Endodermal cell (in vitro differentiated cells): ENCODE data around the gene DTNBP1. TPM values are rescaled to one million over a fixed set of nuclear protein-coding genes. Genes with fewer than 3 reads are reported as not detected.

Experiments used
- DNase-seq: peaks from one replicate; pipeline ENCODE4 v3.0.0-alpha.2; 2017
- H3K27ac ChIP-seq: 2 replicates; pipeline ENCODE4 v1.5.1; 2013; ENCODE audit warnings: mild to moderate bottlenecking, low read depth, low read length, moderate library complexity
- H3K27me3 ChIP-seq: 2 replicates; pipeline ENCODE4 v1.6.1; 2013; ENCODE audit warnings: mild to moderate bottlenecking, low read length, moderate library complexity; ENCODE audit not compliant: insufficient read depth, control insufficient read depth, poor library complexity, severe bottlenecking
- H3K36me3 ChIP-seq: 2 replicates; pipeline ENCODE4 v1.7.0; 2013; ENCODE audit warnings: mild to moderate bottlenecking, low read length, moderate library complexity; ENCODE audit not compliant: control insufficient read depth, insufficient read depth
- H3K4me1 ChIP-seq: one replicate; pipeline ENCODE4 v1.7.0; 2013; ENCODE audit warnings: low read length; ENCODE audit not compliant: control insufficient read depth, insufficient read depth
- H3K4me3 ChIP-seq: 2 replicates; pipeline ENCODE4 v1.5.1; 2013; ENCODE audit warnings: mild to moderate bottlenecking, low read length, moderate library complexity
- H3K9ac ChIP-seq: 2 replicates; pipeline ENCODE4 v1.6.1; 2013; ENCODE audit warnings: mild to moderate bottlenecking, low read length, moderate library complexity; ENCODE audit not compliant: poor library complexity, severe bottlenecking; ENCODE audit errors: extremely low read depth
- H3K9me3 ChIP-seq: 2 replicates; pipeline ENCODE4 v1.6.1; 2013; ENCODE audit warnings: mild to moderate bottlenecking, low read length, moderate library complexity; ENCODE audit not compliant: control insufficient read depth
- H3K27ac Mint-ChIP-seq: 2 replicates; pipeline ENCODE4 v1.8.0; 2020; ENCODE audit warnings: mixed read lengths
- H3K27me3 Mint-ChIP-seq: 2 replicates; pipeline ENCODE4 v1.8.0; 2021; ENCODE audit warnings: mild to moderate bottlenecking, mixed read lengths; ENCODE audit not compliant: insufficient read depth
- H3K36me3 Mint-ChIP-seq: 2 replicates; pipeline ENCODE4 v1.8.0; 2020; ENCODE audit warnings: low read depth, mixed read lengths
- H3K4me1 Mint-ChIP-seq: 2 replicates; pipeline ENCODE4 v1.8.0; 2020; ENCODE audit warnings: mixed read lengths
- H3K4me3 Mint-ChIP-seq: 2 replicates; pipeline ENCODE4 v1.8.0; 2020; ENCODE audit warnings: mild to moderate bottlenecking, moderate library complexity, mixed read lengths
- H3K9me3 Mint-ChIP-seq: 2 replicates; pipeline ENCODE4 v1.8.0; 2020; ENCODE audit warnings: mild to moderate bottlenecking, mixed read lengths
- CTCF ChIP-seq: fragments of 200-600 bp; sonication (generic); conservative IDR thresholded peaks from 2 replicates; pipeline ENCODE4 v1.5.0; 2021; ENCODE audit warnings: antibody characterized with exemption, mild to moderate bottlenecking
- WGBS, 2 experiments: methylation state at CpG; one replicate each; pipeline versions ENCODE4 v1.1.5 to v1.1.7; 2013; ENCODE audit warnings: missing lambda C conversion rate in 2 of 2, mixed read lengths in 1 of 2; ENCODE audit not compliant: insufficient coverage in 1 of 2, insufficient read length in 1 of 2; 5-methylcytosine and 5-hydroxymethylcytosine counted together
- total RNA-seq, 2 donors: library from RNA; stranded (reverse); fragmentation: NEBNext Ultra II Directional in 1 of 2; extraction: Animal tissue kit (Norgen Biotek cat#: 25700) in 1 of 2; gene quantifications; 2 replicates in 1 of 2; 3 replicates in 1 of 2; pipeline ENCODE4 v1.2.1, GENCODE V29; 2021

The DTNBP1 gene
- total RNA-seq, 2 donors from 2014 or later = 14.1 to 31.4 TPM

GRCh38 chr6:15705981-15706380 is 43.2 kb upstream of the DTNBP1 start:
- no peaks in the 10 kb centered on the region for H3K27me3 ChIP-seq
- Mint-ChIP-seq H3K27ac (no peak overlapping the region), H3K36me3 (no peaks in the 10 kb centered on the region), H3K9me3 (no peaks in the 10 kb centered on the region), H3K4me1 (no peaks in the 10 kb centered on the region), H3K27me3 (peaks cover 2% of the 10 kb centered on the region), H3K4me3 (no peak overlapping the region)
- no peak overlapping the region for H3K27ac ChIP-seq
- no peak overlapping the region for H3K9ac ChIP-seq
- no peak overlapping the region for H3K4me3 ChIP-seq
- peaks cover 10% of the 10 kb centered on the region for H3K9me3 ChIP-seq
- no peaks in the 10 kb centered on the region for H3K4me1 ChIP-seq
- 85 to 86% methylated on average over 3 of the region's 3 CpGs for WGBS, 2 experiments
- no peak for TF ChIP-seq CTCF
- no peak for DNase-seq
- no peaks in the 10 kb centered on the region for H3K36me3 ChIP-seq

- Histone ChIP-seq H3K4me3 (no peak overlapping the region), H3K27ac (no peak overlapping the region), H3K36me3 (no peaks in the 10 kb centered on the region), H3K9ac (no peak overlapping the region), H3K27me3 (no peaks in the 10 kb centered on the region), H3K4me1 (no peaks in the 10 kb centered on the region), H3K9me3 (peaks cover 4% of the 10 kb centered on the region)
- DNase-seq = no peak
- Mint-ChIP-seq H3K9me3 (peaks cover 2% of the 10 kb centered on the region), H3K4me1 (no peaks in the 10 kb centered on the region), H3K4me3 (no peak overlapping the region), H3K27me3 (no peaks in the 10 kb centered on the region), H3K36me3 (no peaks in the 10 kb centered on the region), H3K27ac (no peak overlapping the region)
- 84% methylated on average over 1 of the region's 1 CpG; no CpG with 5 or more reads in 1 of the 2 experiments for WGBS, 2 experiments
- TF ChIP-seq CTCF = no peak
Measured at GRCh38 chr6:15698471-15698870, 35.6 kb upstream of the DTNBP1 start.

- Histone ChIP-seq H3K9ac (no peak overlapping the region), H3K9me3 (no peaks in the 10 kb centered on the region), H3K27me3 (no peaks in the 10 kb centered on the region), H3K4me3 (no peak overlapping the region), H3K27ac (no peak overlapping the region), H3K36me3 (no peaks in the 10 kb centered on the region), H3K4me1 (no peaks in the 10 kb centered on the region)
- no peak overlapping the region for H3K27ac Mint-ChIP-seq
- peaks cover 2% of the 10 kb centered on the region for H3K9me3 Mint-ChIP-seq
- no peaks in the 10 kb centered on the region for H3K36me3 Mint-ChIP-seq
- WGBS, 2 experiments = 90 to 93% methylated on average over 2 to 4 of the region's 4 CpGs
- H3K4me3 Mint-ChIP-seq = no peak overlapping the region
- no peak for DNase-seq
- no peaks in the 10 kb centered on the region for H3K4me1 Mint-ChIP-seq
- no peak for TF ChIP-seq CTCF
- peaks cover 1% of the 10 kb centered on the region for H3K27me3 Mint-ChIP-seq
Measured at GRCh38 chr6:15697895-15698294, 35.1 kb upstream of the DTNBP1 start.
